Measurements from ENCODE around the gene KNDC1. TPM values are rescaled to one million over a fixed set of nuclear protein-coding genes. Genes with fewer than 3 reads are reported as not detected.

The KNDC1 gene
- total RNA-seq, 3 donors from 2014 or later, result 0.14 to 0.60 (median 0.32) TPM

- Histone ChIP-seq H3K9me3 (no peaks in the 10 kb centered on the region), H3K4me3 (no peak overlapping the region), H3K4me1 (ENCODE audit: low read depth) (no peaks in the 10 kb centered on the region), H3K36me3 (ENCODE audit: low read depth) (no peaks in the 10 kb centered on the region)
- DNase-seq, result no peak
- no peak for TF ChIP-seq CTCF (IDR thresholded peaks at IDR 0.05)
- intact Hi-C loops (cut with DNase I, micrococcal nuclease), result no loop called here
- ATAC-seq, result no peak
These were observed 49.6 kb downstream of the KNDC1 start for GRCh38 chr10:133209641-133210040.

- ATAC-seq (no peak), DNase-seq (no peak)
- Histone ChIP-seq H3K4me3 (no peak overlapping the region), H3K9me3 (no peaks in the 10 kb centered on the region), H3K36me3 (ENCODE audit: low read depth) (no peaks in the 10 kb centered on the region), H3K4me1 (ENCODE audit: low read depth) (no peaks in the 10 kb centered on the region)
- intact Hi-C loops (cut with DNase I, micrococcal nuclease), result no loop called here
- no peak for TF ChIP-seq CTCF (IDR thresholded peaks at IDR 0.05)
These were observed 50.5 kb downstream of the KNDC1 start for GRCh38 chr10:133210398-133211140.

- intact Hi-C loops (cut with DNase I, micrococcal nuclease), result no loop called here
- no peaks in the 10 kb centered on the region for H3K4me1 ChIP-seq (ENCODE audit: low read depth)
- H3K4me3 ChIP-seq, result no peak overlapping the region
- ATAC-seq (no peak), DNase-seq (no peak)
- no peak for TF ChIP-seq CTCF (IDR thresholded peaks at IDR 0.05)
- no peaks in the 10 kb centered on the region for H3K9me3 ChIP-seq
- no peaks in the 10 kb centered on the region for H3K36me3 ChIP-seq (ENCODE audit: low read depth)
These were observed 51.3 kb downstream of the KNDC1 start for GRCh38 chr10:133211141-133211830.

GRCh38 chr10:133211959-133212852, 52.2 kb downstream of the KNDC1 start:
- Histone ChIP-seq H3K36me3 (ENCODE audit: low read depth) (no peaks in the 10 kb centered on the region), H3K4me3 (no peak overlapping the region), H3K4me1 (ENCODE audit: low read depth) (no peaks in the 10 kb centered on the region), H3K9me3 (no peaks in the 10 kb centered on the region)
- TF ChIP-seq CTCF (IDR thresholded peaks at IDR 0.05), result no peak
- DNase-seq, result no peak
- no peak for ATAC-seq
- intact Hi-C loops (cut with DNase I, micrococcal nuclease), result no loop called here

- ATAC-seq, result no peak
- no peak overlapping the region for H3K4me3 ChIP-seq
- TF ChIP-seq CTCF (IDR thresholded peaks at IDR 0.05), result no peak
- DNase-seq, result no peak
- no peaks in the 10 kb centered on the region for H3K9me3 ChIP-seq
- no peaks in the 10 kb centered on the region for H3K4me1 ChIP-seq (ENCODE audit: low read depth)
- H3K36me3 ChIP-seq (ENCODE audit: low read depth), result no peaks in the 10 kb centered on the region
- intact Hi-C loops (cut with DNase I, micrococcal nuclease), result no loop called here
These were observed 53.0 kb downstream of the KNDC1 start for GRCh38 chr10:133212853-133213494.

Measured in mucosa of descending colon (tissue), 3 donors.